ENCODE measurements around the gene NFIA. TPM values are rescaled to one million over a fixed set of nuclear protein-coding genes. Genes with fewer than 3 reads are reported as not detected.

NFIA gene
- total and polyA plus RNA-seq, 12 donors: 15.6 to 109 (median 66.3) TPM

- TF ChIP-seq POLR2A (IDR thresholded peaks at IDR 0.05): no peak
- no peak for TF ChIP-seq CTCF (IDR thresholded peaks at IDR 0.05)
- intact Hi-C loops (cut with DNase I): no loop called here
- Histone ChIP-seq H3K4me3 (no peak overlapping the region), H3K4me1 (replicated peaks in 1 of 2) (no peaks in the 10 kb centered on the region), H3K9me3 (replicated peaks in 1 of 3) (no peaks in the 10 kb centered on the region), H3K27ac (no peak overlapping the region), H3K27me3 (no peaks in the 10 kb centered on the region), H3K36me3 (replicated peaks in 1 of 2) (no peaks in the 10 kb centered on the region)
- WGBS, 4 donors: 75 to 95% (median 87%) methylated on average over 2 of the region's 2 CpGs
- no peak for DNase-seq
Measured at GRCh38 chr1:61293986-61294504, 211.7 kb downstream of the NFIA start.

- TF ChIP-seq POLR2A (IDR thresholded peaks at IDR 0.05) (no peak), CTCF (IDR thresholded peaks at IDR 0.05) (no peak)
- 93 to 98% (median 97%) methylated on average over 5 of the region's 5 CpGs for WGBS, 4 donors
- no peaks in the 10 kb centered on the region for H3K27me3 ChIP-seq
- no peaks in the 10 kb centered on the region for H3K9me3 ChIP-seq (replicated peaks in 1 of 3)
- DNase-seq: no peak
- intact Hi-C loops (cut with DNase I): no loop called here
- no peaks in the 10 kb centered on the region for H3K4me1 ChIP-seq (replicated peaks in 1 of 2)
- H3K27ac ChIP-seq: no peak overlapping the region
- H3K36me3 ChIP-seq (replicated peaks in 1 of 2): no peaks in the 10 kb centered on the region
- no peak overlapping the region for H3K4me3 ChIP-seq
Measured at GRCh38 chr1:61294930-61295329, 212.6 kb downstream of the NFIA start.

GRCh38 chr1:61295818-61296537, 213.6 kb downstream of the NFIA start:
- Histone ChIP-seq H3K4me1 (replicated peaks in 1 of 2) (no peaks in the 10 kb centered on the region), H3K9me3 (replicated peaks in 1 of 3) (no peaks in the 10 kb centered on the region), H3K27ac (no peak overlapping the region), H3K27me3 (no peaks in the 10 kb centered on the region), H3K4me3 (no peak overlapping the region), H3K36me3 (replicated peaks in 1 of 2) (no peaks in the 10 kb centered on the region)
- TF ChIP-seq POLR2A (IDR thresholded peaks at IDR 0.05): no peak
- TF ChIP-seq CTCF (IDR thresholded peaks at IDR 0.05): no peak
- no peak for DNase-seq
- 66 to 77% (median 76%) methylated on average over 2 of the region's 2 CpGs for WGBS, 4 donors
- intact Hi-C loops (cut with DNase I): no loop called here

- no peak for DNase-seq
- H3K4me1 ChIP-seq (replicated peaks in 1 of 2): peaks cover 7 to 19% of the 10 kb centered on the region in 2 donors
- no peak overlapping the region for H3K4me3 ChIP-seq
- WGBS, 4 donors: 92 to 93% (median 92%) methylated on average over 7 of the region's 7 CpGs
- no peaks in the 10 kb centered on the region for H3K9me3 ChIP-seq (replicated peaks in 1 of 3)
- intact Hi-C loops (cut with DNase I): no loop called here
- no peaks in the 10 kb centered on the region for H3K27me3 ChIP-seq
- no peaks in the 10 kb centered on the region for H3K36me3 ChIP-seq (replicated peaks in 1 of 2)
- TF ChIP-seq POLR2A (IDR thresholded peaks at IDR 0.05) (no peak), CTCF (IDR thresholded peaks at IDR 0.05) (no peak)
- no peak overlapping the region for H3K27ac ChIP-seq
Measured at GRCh38 chr1:61297887-61298286, 215.5 kb downstream of the NFIA start.
